Thyroid gland (tissue), 4 donors: Measurements from ENCODE around the gene ATP5PF. TPM values are rescaled to one million over a fixed set of nuclear protein-coding genes. Genes with fewer than 3 reads are reported as not detected.

Source experiments
- DNase-seq, 2 donors: peaks; one replicate each; pipeline ENCODE4 v3.0.0-alpha.2; 2019
- H3K27ac ChIP-seq, 3 donors: fragments of 200-600 bp; sonication (generic); 1 replicate in 2 of 3; 2 replicates in 1 of 3; pipeline ENCODE4 v1.5.1; 2016 to 2019; ENCODE audit warnings: mild to moderate bottlenecking in 1 of 3, moderate library complexity in 1 of 3
- H3K27me3 ChIP-seq: fragments of 200-600 bp; sonication (generic); one replicate; pipeline ENCODE4 v1.5.1; 2019
- H3K36me3 ChIP-seq, 2 donors: fragments of 200-600 bp; sonication (generic); one replicate each; pipeline ENCODE4 v1.5.1; 2016 to 2019
- H3K4me1 ChIP-seq, 2 donors: fragments of 200-600 bp; sonication (generic); one replicate each; pipeline ENCODE4 v1.5.1; 2017 to 2019
- H3K4me3 ChIP-seq, 3 donors: fragments of 200-600 bp; sonication (generic); replicated peaks in 1 of 3; 1 replicate in 2 of 3; 2 replicates in 1 of 3; pipeline ENCODE4 v1.5.1; 2016; ENCODE audit warnings: mild to moderate bottlenecking in 1 of 3
- H3K9me3 ChIP-seq: fragments of 200-600 bp; sonication (generic); one replicate; pipeline ENCODE4 v1.5.1; 2017
- POLR2A ChIP-seq, 2 donors: fragments of 450-650 bp; IDR thresholded peaks; one replicate each; pipeline ENCODE4 v1.6.1; 2017; ENCODE audit warnings: antibody characterized with exemption in 2 of 2, mild to moderate bottlenecking in 2 of 2, moderate library complexity in 1 of 2
- WGBS, 2 donors: methylation state at CpG; one replicate each; pipeline ENCODE4 v1.1.5; 2017; 5-methylcytosine and 5-hydroxymethylcytosine counted together
- intact Hi-C: fragments of 100-400 bp; cut with DNase I; formaldehyde crosslinking; loops from one replicate; pipeline ENCODE4 v1.15.1; 2023
- total RNA-seq, 4 donors: library from RNA; depleted of rRNA; stranded (reverse); fragments of >200 nt; gene quantifications; one replicate each; pipeline ENCODE4 v1.2.3, GENCODE V29; 2016
- TF ChIP-seq, protein P1 (sequence below), 6 experiments: fragments of 200-600 bp in 3 of 6; fragments of 450-650 bp in 3 of 6; sonication (generic) in 3 of 6; IDR thresholded peaks; one replicate each; pipeline ENCODE4 v1.5.1; 2016 to 2019; ENCODE audit warnings: antibody characterized with exemption in 6 of 6, mild to moderate bottlenecking in 2 of 6, inconsistent platforms in 1 of 6, moderate library complexity in 1 of 6

The ATP5PF gene
- total RNA-seq, 4 donors from 2014 or later = 77.3 to 132 (median 89.7) TPM

DNA sequence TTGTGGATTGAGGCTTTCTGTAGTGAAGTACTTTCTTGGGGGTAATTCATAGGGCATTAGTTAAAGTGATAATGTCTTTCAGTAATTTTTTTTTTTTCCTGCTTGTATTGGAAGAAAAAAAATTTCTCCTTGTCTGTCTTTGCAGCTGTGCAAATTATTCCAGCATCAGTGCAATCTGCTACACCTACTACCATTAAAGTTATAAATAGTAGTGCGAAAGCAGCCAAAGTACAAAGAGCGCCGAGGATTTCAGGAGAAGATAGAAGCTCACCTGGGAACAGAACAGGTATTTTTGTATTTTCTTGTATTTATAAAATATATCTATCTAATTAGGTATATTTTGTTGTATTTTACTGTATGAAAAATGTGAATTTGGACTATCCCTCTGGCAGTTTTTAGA is 29.4 kb upstream of the ATP5PF start:
- Histone ChIP-seq H3K4me3 (no peak overlapping the region), H3K27ac (no peak overlapping the region), H3K36me3 (peaks cover 17 to 44% of the 10 kb centered on the region in 2 donors), H3K9me3 (no peaks in the 10 kb centered on the region), H3K4me1 (no peaks in the 10 kb centered on the region), H3K27me3 (no peaks in the 10 kb centered on the region)
- 97 to 98% methylated on average over 3 of the region's 3 CpGs for WGBS, 2 donors
- no peak for DNase-seq
- intact Hi-C loops = no loop called here
- TF ChIP-seq POLR2A (IDR thresholded peaks at IDR 0.05) = no peak
- TF ChIP-seq, protein P1, sequence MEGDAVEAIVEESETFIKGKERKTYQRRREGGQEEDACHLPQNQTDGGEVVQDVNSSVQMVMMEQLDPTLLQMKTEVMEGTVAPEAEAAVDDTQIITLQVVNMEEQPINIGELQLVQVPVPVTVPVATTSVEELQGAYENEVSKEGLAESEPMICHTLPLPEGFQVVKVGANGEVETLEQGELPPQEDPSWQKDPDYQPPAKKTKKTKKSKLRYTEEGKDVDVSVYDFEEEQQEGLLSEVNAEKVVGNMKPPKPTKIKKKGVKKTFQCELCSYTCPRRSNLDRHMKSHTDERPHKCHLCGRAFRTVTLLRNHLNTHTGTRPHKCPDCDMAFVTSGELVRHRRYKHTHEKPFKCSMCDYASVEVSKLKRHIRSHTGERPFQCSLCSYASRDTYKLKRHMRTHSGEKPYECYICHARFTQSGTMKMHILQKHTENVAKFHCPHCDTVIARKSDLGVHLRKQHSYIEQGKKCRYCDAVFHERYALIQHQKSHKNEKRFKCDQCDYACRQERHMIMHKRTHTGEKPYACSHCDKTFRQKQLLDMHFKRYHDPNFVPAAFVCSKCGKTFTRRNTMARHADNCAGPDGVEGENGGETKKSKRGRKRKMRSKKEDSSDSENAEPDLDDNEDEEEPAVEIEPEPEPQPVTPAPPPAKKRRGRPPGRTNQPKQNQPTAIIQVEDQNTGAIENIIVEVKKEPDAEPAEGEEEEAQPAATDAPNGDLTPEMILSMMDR (IDR thresholded peaks at IDR 0.05) = no peak

DNA sequence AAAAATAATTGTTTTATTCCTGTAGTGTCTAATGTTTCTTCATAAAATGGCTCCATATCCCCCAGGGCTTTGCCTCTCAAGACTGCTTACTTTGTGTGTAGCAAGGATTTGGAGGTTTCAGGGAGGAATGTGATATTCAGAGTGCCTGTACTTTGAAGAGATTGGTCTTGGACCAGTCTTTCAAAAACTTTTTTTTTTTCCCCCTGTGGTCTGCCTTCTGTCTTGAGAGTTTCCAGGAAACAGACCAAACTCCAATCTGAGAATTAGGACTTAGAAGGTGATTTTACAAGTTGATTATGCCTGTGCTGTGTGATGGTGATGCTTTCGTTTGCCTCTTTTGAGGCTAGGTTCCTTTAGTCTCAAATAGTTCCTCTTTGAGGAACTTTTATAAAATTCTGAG is 26.0 kb upstream of the ATP5PF start:
- Histone ChIP-seq H3K27ac (no peak overlapping the region), H3K4me1 (peaks cover 0 to 4% of the 10 kb centered on the region in 2 donors), H3K36me3 (peaks cover 25 to 46% of the 10 kb centered on the region in 2 donors), H3K9me3 (no peaks in the 10 kb centered on the region), H3K4me3 (no peak overlapping the region), H3K27me3 (no peaks in the 10 kb centered on the region)
- intact Hi-C loops = no loop called here
- 95 to 97% methylated on average over 1 of the region's 1 CpG for WGBS, 2 donors
- TF ChIP-seq POLR2A (IDR thresholded peaks at IDR 0.05) = no peak
- TF ChIP-seq, protein P1 (IDR thresholded peaks at IDR 0.05) = no peak
- DNase-seq = no peak

GRCh38 chr21:25760061-25760460 is 25.4 kb upstream of the ATP5PF start:
- WGBS, 2 donors = 96 to 99% methylated on average over 3 of the region's 3 CpGs
- intact Hi-C loops = no loop called here
- no peaks in the 10 kb centered on the region for H3K9me3 ChIP-seq
- no peak overlapping the region for H3K27ac ChIP-seq
- no peak for DNase-seq
- no peaks in the 10 kb centered on the region for H3K27me3 ChIP-seq
- no peak for TF ChIP-seq POLR2A (IDR thresholded peaks at IDR 0.05)
- TF ChIP-seq, protein P1 (IDR thresholded peaks at IDR 0.05) = no peak
- no peak overlapping the region for H3K4me3 ChIP-seq
- H3K4me1 ChIP-seq = peaks cover 0 to 4% of the 10 kb centered on the region in 2 donors
- peaks cover 21 to 45% of the 10 kb centered on the region in 2 donors for H3K36me3 ChIP-seq

- TF ChIP-seq, protein P1 (IDR thresholded peaks at IDR 0.05) = no peak
- no peak for TF ChIP-seq POLR2A (IDR thresholded peaks at IDR 0.05)
- WGBS, 2 donors = 87 to 88% methylated on average over 1 of the region's 1 CpG
- Histone ChIP-seq H3K9me3 (no peaks in the 10 kb centered on the region), H3K27me3 (no peaks in the 10 kb centered on the region), H3K4me1 (peaks cover 0 to 4% of the 10 kb centered on the region in 2 donors), H3K36me3 (peaks cover 18 to 43% of the 10 kb centered on the region in 2 donors), H3K27ac (no peak overlapping the region), H3K4me3 (no peak overlapping the region)
- intact Hi-C loops = no loop called here
- DNase-seq = no peak
Observed at GRCh38 chr21:25759573-25759972, 24.9 kb upstream of the ATP5PF start.

DNA sequence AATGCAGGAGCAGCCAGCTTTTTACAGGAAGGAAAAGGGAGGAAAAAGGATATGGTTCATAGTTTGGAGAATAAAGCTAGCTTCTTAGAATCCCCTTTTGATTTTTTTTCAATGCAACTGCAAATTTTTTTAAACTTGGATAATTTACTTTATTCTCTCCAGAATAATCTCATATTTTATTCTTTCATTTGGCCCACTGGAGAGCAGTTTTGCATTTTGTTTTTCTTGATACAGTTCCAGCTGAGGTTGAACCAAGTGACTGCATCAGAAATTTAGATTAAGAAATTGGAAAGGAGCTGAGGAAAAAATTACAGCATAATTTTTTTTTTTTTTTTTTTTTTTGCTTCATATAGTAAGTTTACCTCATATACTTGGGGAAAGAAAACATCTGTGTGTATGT is 22.8 kb upstream of the ATP5PF start:
- H3K4me3 ChIP-seq = no peak overlapping the region
- H3K4me1 ChIP-seq = peaks cover 0 to 4% of the 10 kb centered on the region in 2 donors
- no peak overlapping the region for H3K27ac ChIP-seq
- TF ChIP-seq, protein P1 (IDR thresholded peaks at IDR 0.05) = no peak
- TF ChIP-seq POLR2A (IDR thresholded peaks at IDR 0.05) = no peak
- DNase-seq = no peak
- H3K36me3 ChIP-seq = peaks cover 18 to 25% of the 10 kb centered on the region in 2 donors
- no peaks in the 10 kb centered on the region for H3K9me3 ChIP-seq
- intact Hi-C loops = no loop called here
- H3K27me3 ChIP-seq = no peaks in the 10 kb centered on the region
